PFSK-1 (cell line): Measurements from ENCODE around the gene KATNBL1.

Experiments used
- FOXP2 ChIP-seq: optimal IDR thresholded peaks from 2 replicates; pipeline ENCODE3; 2011; ENCODE audit warnings: borderline replicate concordance, control low read depth, inconsistent platforms; ENCODE audit not compliant: insufficient read depth; ENCODE audit errors: extremely low read length, extremely low read depth
- POLR2AphosphoS5 ChIP-seq: IDR thresholded peaks from 2 replicates; pipeline ENCODE4 v1.6.1; 2012; ENCODE audit warnings: low read depth, mild to moderate bottlenecking, control low read depth, low read length, moderate library complexity
- REST ChIP-seq, 2 experiments: IDR thresholded peaks; 2 replicates each; pipeline versions ENCODE4 v1.6.1 to v1.8.0; 2011 to 2012; ENCODE audit warnings: low read depth in 2 of 2, low read length in 2 of 2, control low read depth in 1 of 2, inconsistent platforms in 1 of 2, mild to moderate bottlenecking in 1 of 2, moderate library complexity in 1 of 2; ENCODE audit not compliant: insufficient read depth in 1 of 2
- SIN3A ChIP-seq: IDR thresholded peaks from 2 replicates; pipeline ENCODE4 v1.6.1; 2012; ENCODE audit warnings: mild to moderate bottlenecking, low read length, moderate library complexity, borderline replicate concordance; ENCODE audit not compliant: insufficient read depth
- TAF1 ChIP-seq: IDR thresholded peaks from 2 replicates; pipeline ENCODE4 v1.6.1; 2012; ENCODE audit warnings: low read length, control low read depth, borderline replicate concordance; ENCODE audit not compliant: insufficient read depth

Gene KATNBL1

DNA sequence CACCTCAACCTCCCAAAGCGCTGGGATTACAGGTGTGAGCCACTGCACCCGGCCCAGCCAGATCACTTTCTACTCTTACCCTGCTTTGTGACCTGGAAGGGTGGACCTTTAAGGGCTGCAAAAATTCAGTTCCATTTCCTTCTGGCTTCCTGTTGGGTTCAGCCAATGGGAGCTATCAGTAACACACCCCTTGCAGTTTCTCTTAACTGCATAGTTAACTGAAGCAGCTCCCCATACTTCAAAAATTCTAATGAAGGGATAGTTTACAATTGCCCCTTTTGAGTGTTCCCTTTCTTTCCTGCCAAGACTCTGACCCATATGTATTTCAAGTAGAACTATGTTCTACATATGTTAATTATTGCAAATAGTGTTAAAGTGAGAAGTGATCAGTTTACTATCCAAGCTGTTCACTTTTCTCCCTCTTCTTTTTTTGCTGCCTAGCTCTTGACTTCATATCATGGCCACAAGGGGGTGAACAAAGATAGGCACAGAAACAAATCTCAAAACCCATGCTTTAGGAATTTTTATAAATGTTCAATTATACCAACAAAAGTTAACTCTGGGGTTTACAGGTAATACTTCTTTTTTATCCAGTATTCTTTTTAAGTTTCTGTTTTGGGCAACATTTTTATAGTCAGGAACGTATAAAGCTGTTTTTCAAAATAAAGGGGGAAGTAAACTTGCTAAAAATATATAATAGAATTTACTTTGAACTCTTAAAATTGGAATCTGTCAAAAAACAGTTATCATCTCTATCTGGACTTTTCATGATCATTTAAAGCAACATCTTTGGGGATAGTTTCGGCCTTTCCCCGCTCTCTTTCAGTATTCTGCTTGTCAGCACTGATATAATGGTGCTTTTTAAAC is 99.9 kb downstream of the KATNBL1 start:
- TF ChIP-seq POLR2AphosphoS5 = no peak
- TF ChIP-seq FOXP2 = no peak
- no peak for TF ChIP-seq TAF1
- no peak for TF ChIP-seq REST (IDR thresholded peaks at IDR 0.05; ENCODE audit: insufficient read depth in 1 of 2, low read depth in 2 of 2, low read length in 2 of 2)
- no peak for TF ChIP-seq SIN3A

DNA sequence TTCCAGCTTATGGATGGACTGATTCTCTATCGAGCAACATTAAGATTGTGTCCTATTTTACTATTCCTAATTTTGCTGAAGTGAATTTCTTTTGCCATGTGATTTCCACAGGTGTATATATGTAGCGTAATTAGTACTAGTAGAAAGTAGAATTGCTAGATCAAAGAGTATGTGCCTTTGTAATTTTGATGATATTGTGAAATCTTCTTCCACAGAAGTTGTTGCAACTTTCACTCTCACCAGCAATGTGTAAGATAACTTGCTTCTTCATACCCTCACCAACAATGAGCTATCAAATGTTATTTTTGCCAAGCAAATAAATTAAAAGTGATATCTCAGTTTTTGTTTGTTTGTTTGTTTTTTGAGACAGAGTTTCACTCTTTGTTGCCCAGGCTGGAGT is 102.6 kb downstream of the KATNBL1 start:
- TF ChIP-seq POLR2AphosphoS5 = no peak
- TF ChIP-seq SIN3A = no peak
- no peak for TF ChIP-seq FOXP2
- TF ChIP-seq REST (IDR thresholded peaks at IDR 0.05; ENCODE audit: insufficient read depth in 1 of 2, low read depth in 2 of 2, low read length in 2 of 2) = no peak
- TF ChIP-seq TAF1 = no peak

DNA sequence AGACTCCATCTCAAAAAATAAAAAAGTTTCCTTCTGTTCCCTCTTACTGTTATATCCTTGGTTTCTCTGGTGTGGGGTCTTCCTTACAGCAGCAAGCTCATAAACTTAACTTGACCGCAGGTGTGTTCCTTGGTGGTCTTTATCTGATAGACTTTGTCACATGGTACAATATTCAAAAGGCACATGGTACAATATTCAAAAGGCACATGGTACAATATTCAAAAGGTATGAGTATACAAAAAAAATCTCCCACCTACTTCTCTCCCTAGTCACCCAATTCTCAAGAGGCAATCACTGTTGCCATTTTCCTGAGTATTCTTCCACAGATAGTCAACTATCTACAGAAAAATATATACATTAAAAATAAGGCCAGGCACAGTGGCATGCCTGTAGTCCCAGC is 103.5 kb downstream of the KATNBL1 start:
- TF ChIP-seq SIN3A (no peak), POLR2AphosphoS5 (no peak), FOXP2 (no peak), REST (IDR thresholded peaks at IDR 0.05; ENCODE audit: insufficient read depth in 1 of 2, low read depth in 2 of 2, low read length in 2 of 2) (no peak), TAF1 (no peak)

DNA sequence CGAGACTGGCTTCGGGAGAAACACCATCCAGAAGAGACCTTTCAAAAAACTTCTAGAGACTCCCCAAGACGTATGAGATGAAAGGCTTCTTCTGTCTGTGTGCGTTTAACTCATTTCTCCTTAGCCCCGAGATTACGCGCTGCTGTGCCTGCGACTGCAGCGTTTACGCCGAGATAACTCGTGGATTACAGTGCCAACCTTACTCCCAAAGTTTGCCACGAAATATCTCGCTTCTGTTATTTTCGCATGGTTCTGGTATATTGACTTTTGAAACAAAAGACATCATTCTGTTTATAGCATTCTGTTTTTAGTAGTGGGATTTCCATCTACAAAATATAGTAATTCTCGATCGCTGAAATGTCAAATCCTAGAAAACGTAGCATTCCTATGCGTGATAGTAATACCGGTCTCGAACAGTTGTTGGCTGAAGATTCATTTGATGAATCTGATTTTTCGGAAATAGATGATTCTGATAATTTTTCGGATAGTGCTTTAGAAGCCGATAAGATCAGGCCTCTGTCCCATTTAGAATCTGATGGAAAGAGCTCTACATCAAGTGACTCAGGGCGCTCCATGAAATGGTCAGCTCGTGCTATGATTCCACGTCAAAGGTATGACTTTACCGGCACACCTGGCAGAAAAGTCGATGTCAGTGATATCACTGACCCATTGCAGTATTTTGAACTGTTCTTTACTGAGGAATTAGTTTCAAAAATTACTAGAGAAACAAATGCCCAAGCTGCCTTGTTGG is 107.5 kb downstream of the KATNBL1 start:
- TF ChIP-seq POLR2AphosphoS5 = no peak
- no peak for TF ChIP-seq REST (IDR thresholded peaks at IDR 0.05; ENCODE audit: insufficient read depth in 1 of 2, low read depth in 2 of 2, low read length in 2 of 2)
- TF ChIP-seq SIN3A = no peak
- no peak for TF ChIP-seq FOXP2
- TF ChIP-seq TAF1 = no peak
